Mesendoderm (in vitro differentiated cells): ENCODE data around the gene PRKAR1B.

ENCODE experiments used
- DNase-seq: peaks from one replicate; pipeline ENCODE4 v3.0.0; 2013
- H2AK5ac ChIP-seq: 2 replicates; pipeline ENCODE4 v1.6.1; 2013; ENCODE audit warnings: low read length, inconsistent platforms
- H2BK120ac ChIP-seq: 2 replicates; pipeline ENCODE4 v1.6.1; 2013; ENCODE audit warnings: low read depth, mild to moderate bottlenecking, low read length, moderate library complexity, mixed read lengths
- H2BK15ac ChIP-seq: replicated peaks from 2 replicates; pipeline ENCODE4 v1.6.1; 2013; ENCODE audit warnings: low read depth, mild to moderate bottlenecking, moderate library complexity
- H2BK5ac ChIP-seq: 2 replicates; pipeline ENCODE4 v1.6.1; 2013; ENCODE audit warnings: low read length, inconsistent platforms
- H3K18ac ChIP-seq: 2 replicates; pipeline ENCODE4 v1.6.1; 2013; ENCODE audit warnings: mild to moderate bottlenecking, low read length, mixed read lengths
- H3K23ac ChIP-seq: one replicate; pipeline ENCODE4 v1.6.1; 2013; ENCODE audit warnings: low read length
- H3K27ac ChIP-seq: 2 replicates; pipeline ENCODE4 v1.5.1; 2013; ENCODE audit warnings: low read depth, mild to moderate bottlenecking, inconsistent platforms, low read length, moderate library complexity
- H3K27me3 ChIP-seq: 2 replicates; pipeline ENCODE4 v1.6.1; 2013; ENCODE audit warnings: low read length, control low read depth, mild to moderate bottlenecking, inconsistent platforms; ENCODE audit not compliant: insufficient read depth, poor library complexity
- H3K36me3 ChIP-seq: 2 replicates; pipeline ENCODE4 v1.6.1; 2013; ENCODE audit warnings: low read length, inconsistent platforms; ENCODE audit not compliant: control insufficient read depth, insufficient read depth
- H3K4ac ChIP-seq: one replicate; pipeline ENCODE4 v1.6.1; 2013; ENCODE audit warnings: low read depth, mild to moderate bottlenecking, low read length, moderate library complexity
- H3K4me1 ChIP-seq: 2 replicates; pipeline ENCODE4 v1.6.1; 2013; ENCODE audit warnings: low read depth, low read length, inconsistent platforms; ENCODE audit not compliant: control insufficient read depth
- H3K4me2 ChIP-seq: 2 replicates; pipeline ENCODE4 v1.6.1; 2013; ENCODE audit warnings: low read length
- H3K4me3 ChIP-seq: 2 replicates; pipeline ENCODE4 v1.5.1; 2013; ENCODE audit warnings: mild to moderate bottlenecking, low read length
- H3K56ac ChIP-seq: one replicate; pipeline ENCODE4 v1.6.1; 2013; ENCODE audit warnings: low read length
- H3K79me1 ChIP-seq: 2 replicates; pipeline ENCODE4 v1.6.1; 2013; ENCODE audit warnings: low read length, inconsistent platforms
- H3K79me2 ChIP-seq: 2 replicates; pipeline ENCODE4 v1.6.1; 2013; ENCODE audit warnings: mild to moderate bottlenecking, low read length; ENCODE audit not compliant: control insufficient read depth, insufficient read depth
- H3K9ac ChIP-seq: 2 replicates; pipeline ENCODE4 v1.6.1; 2013; ENCODE audit warnings: low read length, inconsistent platforms
- H4K5ac ChIP-seq: one replicate; pipeline ENCODE4 v1.6.1; 2013; ENCODE audit warnings: low read length
- H4K8ac ChIP-seq: one replicate; pipeline ENCODE4 v1.6.1; 2013; ENCODE audit warnings: low read depth, mild to moderate bottlenecking, control low read depth, low read length, moderate library complexity
- WGBS: extraction: QIAGEN DNeasy Blood & Tissue Kit; methylation state at CpG from one replicate; pipeline ENCODE4 v1.1.7; 2013; ENCODE audit warnings: low lambda C conversion rate, missing lambda C conversion rate; ENCODE audit not compliant: insufficient coverage; ENCODE audit errors: extremely low coverage; 5-methylcytosine and 5-hydroxymethylcytosine counted together

Gene PRKAR1B

DNA sequence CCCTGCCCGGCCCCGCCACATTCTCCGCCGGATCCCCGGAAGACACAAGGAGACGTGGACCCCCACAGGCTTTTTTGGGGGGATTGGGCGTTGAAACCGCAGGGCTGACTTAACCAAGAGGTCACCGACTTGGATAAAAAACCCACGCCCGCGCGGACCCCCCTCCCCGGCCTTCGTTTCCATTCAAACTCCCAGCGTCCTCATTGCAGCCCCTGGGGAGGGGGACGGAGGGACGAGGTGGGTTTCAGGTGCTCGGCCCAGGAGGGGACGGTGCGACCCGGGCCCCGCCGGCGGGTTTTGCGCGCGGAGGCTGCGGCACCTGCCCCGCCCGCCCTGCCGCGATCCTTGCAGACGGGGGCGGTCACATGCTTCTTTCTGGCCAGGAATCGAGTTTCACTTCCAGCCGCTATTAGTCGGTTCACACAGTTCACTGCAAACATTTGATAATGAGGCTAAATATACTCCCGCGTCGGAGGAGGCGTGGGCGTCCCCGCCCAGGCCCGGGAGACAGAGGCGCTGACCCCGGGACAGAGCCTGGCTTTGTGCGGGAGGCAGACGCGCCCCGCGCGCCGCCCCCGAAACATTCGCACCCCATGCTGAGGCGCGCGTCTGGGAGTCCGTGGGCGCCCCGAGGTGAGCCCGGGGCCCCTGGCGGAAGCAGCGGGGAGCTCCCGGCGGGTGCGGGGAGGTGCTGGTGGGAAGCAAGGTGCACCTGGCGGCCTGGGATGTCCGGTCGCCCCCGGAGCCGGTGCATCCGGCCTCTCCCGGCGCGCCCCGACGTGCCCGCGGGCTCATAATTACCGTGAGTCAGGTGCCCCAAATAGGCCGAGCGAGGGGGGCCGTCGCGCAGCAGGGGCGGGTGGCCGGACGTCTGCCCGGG lies 204.8 kb downstream of the PRKAR1B start:
- Histone ChIP-seq H3K9ac (no peak overlapping the region), H3K56ac (no peak overlapping the region), H3K4me1 (no peaks in the 10 kb centered on the region), H3K4me3 (no peak overlapping the region), H2BK120ac (no peak overlapping the region), H3K18ac (no peak overlapping the region), H3K79me2 (no peaks in the 10 kb centered on the region), H3K36me3 (no peaks in the 10 kb centered on the region), H3K27me3 (peaks cover 32% of the 10 kb centered on the region), H2BK15ac (no peak overlapping the region), H4K5ac (no peak overlapping the region), H2BK5ac (no peak overlapping the region), H3K23ac (no peak overlapping the region), H3K27ac (no peak overlapping the region), H2AK5ac (no peak overlapping the region), H4K8ac (no peak overlapping the region), H3K4ac (no peak overlapping the region), H3K4me2 (no peak overlapping the region), H3K79me1 (no peaks in the 10 kb centered on the region)
- no CpG with 5 or more reads among the region's 91 CpGs for WGBS
- DNase-seq = peak; percentile 51

DNA sequence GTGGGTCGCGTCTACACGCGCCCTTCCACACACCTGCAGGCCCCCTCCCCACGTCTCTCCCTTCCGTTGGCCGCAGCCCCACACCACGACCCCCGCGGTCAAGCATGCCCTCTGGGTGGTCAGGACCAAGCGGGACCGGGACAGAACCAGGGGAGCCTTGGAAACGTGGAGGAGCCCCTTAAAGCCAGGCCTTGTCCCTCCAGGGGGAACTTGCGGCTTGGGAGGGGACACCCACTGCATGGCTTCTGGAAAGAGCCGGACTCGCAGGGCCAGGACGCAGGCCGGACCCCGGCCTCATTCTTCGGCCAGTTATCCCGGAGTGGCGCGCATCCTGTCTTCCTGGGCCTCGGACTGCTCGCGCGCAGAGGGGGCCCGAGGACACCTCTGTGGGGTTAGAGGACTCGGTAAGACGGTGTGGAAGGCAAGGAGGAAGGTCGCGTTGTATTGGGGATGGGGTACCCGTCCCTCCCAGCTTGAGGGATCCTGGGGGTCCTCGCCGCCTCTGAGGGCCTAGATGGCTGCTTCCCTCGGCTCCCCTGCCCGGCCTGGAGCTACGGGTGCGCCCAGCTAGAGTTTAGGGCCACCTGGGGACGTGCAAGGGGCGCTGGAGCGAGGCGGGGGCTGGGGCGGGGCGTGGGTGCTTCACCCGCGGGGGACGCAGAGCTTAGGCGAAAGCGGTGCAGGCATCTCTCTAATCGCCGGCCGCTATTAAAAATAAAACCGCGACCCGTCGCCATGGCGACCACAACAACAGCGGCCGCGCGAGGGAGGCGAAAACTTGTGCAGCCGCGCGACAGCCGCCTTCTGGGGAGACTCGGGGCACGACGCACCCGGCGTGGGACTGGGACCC lies 205.6 kb downstream of the PRKAR1B start:
- Histone ChIP-seq H3K79me2 (no peaks in the 10 kb centered on the region), H3K4me2 (no peak overlapping the region), H3K18ac (no peak overlapping the region), H3K27me3 (peaks cover 32% of the 10 kb centered on the region), H3K4me1 (no peaks in the 10 kb centered on the region), H3K79me1 (no peaks in the 10 kb centered on the region), H2BK15ac (no peak overlapping the region), H2AK5ac (no peak overlapping the region), H3K4ac (no peak overlapping the region), H3K27ac (no peak overlapping the region), H2BK5ac (no peak overlapping the region), H4K5ac (no peak overlapping the region), H3K36me3 (no peaks in the 10 kb centered on the region), H3K23ac (peak overlapping the region; percentile 24), H3K56ac (no peak overlapping the region), H3K9ac (no peak overlapping the region), H3K4me3 (no peak overlapping the region), H4K8ac (no peak overlapping the region), H2BK120ac (no peak overlapping the region)
- WGBS = no CpG with 5 or more reads among the region's 72 CpGs
- DNase-seq = peak; percentile 45

GRCh38 chr7:520503-521161 lies 206.4 kb downstream of the PRKAR1B start:
- no peak overlapping the region for H3K27ac ChIP-seq
- H3K9ac ChIP-seq = no peak overlapping the region
- H2BK120ac ChIP-seq = no peak overlapping the region
- H3K4me2 ChIP-seq = no peak overlapping the region
- no peak overlapping the region for H2BK15ac ChIP-seq
- no peak overlapping the region for H2BK5ac ChIP-seq
- H3K79me2 ChIP-seq = no peaks in the 10 kb centered on the region
- no peak overlapping the region for H3K4me3 ChIP-seq
- no peaks in the 10 kb centered on the region for H3K79me1 ChIP-seq
- H2AK5ac ChIP-seq = no peak overlapping the region
- no peaks in the 10 kb centered on the region for H3K36me3 ChIP-seq
- no CpG with 5 or more reads among the region's 63 CpGs for WGBS
- H3K23ac ChIP-seq = peak overlapping the region; percentile 80
- H3K27me3 ChIP-seq = peaks cover 32% of the 10 kb centered on the region
- H3K18ac ChIP-seq = no peak overlapping the region
- DNase-seq = peak; percentile 21
- H3K56ac ChIP-seq = no peak overlapping the region
- H3K4ac ChIP-seq = no peak overlapping the region
- H3K4me1 ChIP-seq = no peaks in the 10 kb centered on the region
- no peak overlapping the region for H4K5ac ChIP-seq
- H4K8ac ChIP-seq = no peak overlapping the region

- H4K8ac ChIP-seq = no peak within 1 kb of the TSS
- no peak within 1 kb of the TSS for H2AK5ac ChIP-seq
- no peak within 1 kb of the TSS for H3K4ac ChIP-seq
- no peak within 1 kb of the TSS for H2BK120ac ChIP-seq
- peak within 1 kb of the TSS; percentile 11 for H3K27ac ChIP-seq
- no peaks in the 10 kb centered on the region for H3K79me2 ChIP-seq
- no peak within 1 kb of the TSS for H4K5ac ChIP-seq
- peak within 1 kb of the TSS; percentile 26 for H3K4me3 ChIP-seq
- H3K79me1 ChIP-seq = no peaks in the 10 kb centered on the region
- peak within 1 kb of the TSS; percentile 66 for H3K9ac ChIP-seq
- no peak within 1 kb of the TSS for H2BK5ac ChIP-seq
- no CpG with 5 or more reads among the region's 132 CpGs for WGBS
- H3K4me1 ChIP-seq = no peaks in the 10 kb centered on the region
- H2BK15ac ChIP-seq = no peak within 1 kb of the TSS
- no peaks in the 10 kb centered on the region for H3K36me3 ChIP-seq
- peak within 1 kb of the TSS; percentile 90 for H3K18ac ChIP-seq
- peak within 1 kb of the TSS; percentile 85 for H3K56ac ChIP-seq
- H3K4me2 ChIP-seq = peak within 1 kb of the TSS; percentile 70
- H3K23ac ChIP-seq = peak within 1 kb of the TSS; percentile 80
- DNase-seq = peak; percentile 80
- H3K27me3 ChIP-seq = peaks cover 32% of the 10 kb centered on the region
These were observed 207.3 kb downstream of the PRKAR1B start, which contains the start of gene PDGFA for GRCh38 chr7:519484-520390. PDGFA (minus strand) TSS chr7:519846; CDS start chr7:519001, 845 bp downstream.
